Measurements from ENCODE around the gene KLK2. TPM values are rescaled to one million over a fixed set of nuclear protein-coding genes. Genes with fewer than 3 reads are reported as not detected.
A peak's percentile ranks its signal among the peaks of the same experiment; 100 is the strongest.

The KLK2 gene
- total RNA-seq, 1 experiment from 2014 or later, result 0.11 TPM

- H3K9me2 ChIP-seq (replicated peaks; ENCODE audit: insufficient read depth, low read length), result no peaks in the 10 kb centered on the region
- no peaks in the 10 kb centered on the region for H3K79me2 ChIP-seq (ENCODE audit: low read length)
- H3K4me1 ChIP-seq (ENCODE audit: low read length), result no peaks in the 10 kb centered on the region
- no peak overlapping the region for H2AFZ ChIP-seq (ENCODE audit: low read length)
- DNase-seq, result no peak
- H3K9ac ChIP-seq (ENCODE audit: low read length), result no peak overlapping the region
- no peaks in the 10 kb centered on the region for H3K27me3 ChIP-seq (ENCODE audit: low read length)
- no peak overlapping the region for H3K27ac ChIP-seq (ENCODE audit: low read length)
- no peaks in the 10 kb centered on the region for H3K9me3 ChIP-seq (ENCODE audit: low read length)
- H3K4me2 ChIP-seq (ENCODE audit: low read depth, low read length, poor library complexity, severe bottlenecking), result no peak overlapping the region
- H4K20me1 ChIP-seq (ENCODE audit: insufficient read depth, low read depth, low read length), result no peaks in the 10 kb centered on the region
- no peaks in the 10 kb centered on the region for H3K36me3 ChIP-seq (ENCODE audit: insufficient read depth, low read length)
- no peak overlapping the region for H3K4me3 ChIP-seq (ENCODE audit: low read length)
These were observed 3.2 kb downstream of the KLK2 start for GRCh38 chr19:50876456-50876855.

GRCh38 chr19:50877338-50877737 is 4.1 kb downstream of the KLK2 start:
- Histone ChIP-seq H3K9ac (ENCODE audit: low read length) (no peak overlapping the region), H3K79me2 (ENCODE audit: low read length) (no peaks in the 10 kb centered on the region), H3K27me3 (ENCODE audit: low read length) (no peaks in the 10 kb centered on the region), H2AFZ (ENCODE audit: low read length) (no peak overlapping the region), H3K4me1 (ENCODE audit: low read length) (no peaks in the 10 kb centered on the region), H3K9me2 (replicated peaks; ENCODE audit: insufficient read depth, low read length) (no peaks in the 10 kb centered on the region), H3K4me3 (ENCODE audit: low read length) (no peak overlapping the region), H3K36me3 (ENCODE audit: insufficient read depth, low read length) (no peaks in the 10 kb centered on the region), H3K27ac (ENCODE audit: low read length) (no peak overlapping the region), H3K9me3 (ENCODE audit: low read length) (no peaks in the 10 kb centered on the region), H4K20me1 (ENCODE audit: insufficient read depth, low read depth, low read length) (no peaks in the 10 kb centered on the region), H3K4me2 (ENCODE audit: low read depth, low read length, poor library complexity, severe bottlenecking) (no peak overlapping the region)
- DNase-seq, result no peak

- H3K27me3 ChIP-seq (ENCODE audit: low read length), result no peaks in the 10 kb centered on the region
- no peaks in the 10 kb centered on the region for H3K9me2 ChIP-seq (replicated peaks; ENCODE audit: insufficient read depth, low read length)
- H3K4me2 ChIP-seq (ENCODE audit: low read depth, low read length, poor library complexity, severe bottlenecking), result no peak overlapping the region
- no peaks in the 10 kb centered on the region for H4K20me1 ChIP-seq (ENCODE audit: insufficient read depth, low read depth, low read length)
- H2AFZ ChIP-seq (ENCODE audit: low read length), result no peak overlapping the region
- H3K4me1 ChIP-seq (ENCODE audit: low read length), result no peaks in the 10 kb centered on the region
- no peak for DNase-seq
- no peak overlapping the region for H3K27ac ChIP-seq (ENCODE audit: low read length)
- H3K9ac ChIP-seq (ENCODE audit: low read length), result no peak overlapping the region
- no peak overlapping the region for H3K4me3 ChIP-seq (ENCODE audit: low read length)
- no peaks in the 10 kb centered on the region for H3K79me2 ChIP-seq (ENCODE audit: low read length)
- H3K36me3 ChIP-seq (ENCODE audit: insufficient read depth, low read length), result no peaks in the 10 kb centered on the region
- H3K9me3 ChIP-seq (ENCODE audit: low read length), result no peaks in the 10 kb centered on the region
These were observed 5.6 kb downstream of the KLK2 start for GRCh38 chr19:50878851-50879250.

- Histone ChIP-seq H3K4me2 (ENCODE audit: low read depth, low read length, poor library complexity, severe bottlenecking) (no peak overlapping the region), H3K9ac (ENCODE audit: low read length) (no peak overlapping the region), H3K27me3 (ENCODE audit: low read length) (no peaks in the 10 kb centered on the region), H3K4me1 (ENCODE audit: low read length) (no peaks in the 10 kb centered on the region), H3K4me3 (ENCODE audit: low read length) (no peak overlapping the region), H3K36me3 (ENCODE audit: insufficient read depth, low read length) (no peaks in the 10 kb centered on the region), H4K20me1 (ENCODE audit: insufficient read depth, low read depth, low read length) (no peaks in the 10 kb centered on the region), H3K9me3 (ENCODE audit: low read length) (no peaks in the 10 kb centered on the region), H3K27ac (ENCODE audit: low read length) (no peak overlapping the region), H3K9me2 (replicated peaks; ENCODE audit: insufficient read depth, low read length) (no peaks in the 10 kb centered on the region), H2AFZ (ENCODE audit: low read length) (no peak overlapping the region), H3K79me2 (ENCODE audit: low read length) (no peaks in the 10 kb centered on the region)
- DNase-seq, result no peak
These were observed 7.0 kb downstream of the KLK2 start for GRCh38 chr19:50880241-50880640.

GRCh38 chr19:50882188-50882587 is 8.9 kb downstream of the KLK2 start:
- no peak overlapping the region for H2AFZ ChIP-seq (ENCODE audit: low read length)

GRCh38 chr19:50889638-50890037 is 16.4 kb downstream of the KLK2 start:
- H3K9me2 ChIP-seq (replicated peaks; ENCODE audit: insufficient read depth, low read length), result no peaks in the 10 kb centered on the region
- H2AFZ ChIP-seq (ENCODE audit: low read length), result no peak overlapping the region
- H3K4me3 ChIP-seq (ENCODE audit: low read length), result no peak overlapping the region
- no peaks in the 10 kb centered on the region for H3K4me1 ChIP-seq (ENCODE audit: low read length)
- no peak overlapping the region for H3K27ac ChIP-seq (ENCODE audit: low read length)
- DNase-seq, result no peak
- no peaks in the 10 kb centered on the region for H3K79me2 ChIP-seq (ENCODE audit: low read length)
- no peaks in the 10 kb centered on the region for H3K9me3 ChIP-seq (ENCODE audit: low read length)
- no peaks in the 10 kb centered on the region for H4K20me1 ChIP-seq (ENCODE audit: insufficient read depth, low read depth, low read length)
- H3K36me3 ChIP-seq (ENCODE audit: insufficient read depth, low read length), result no peaks in the 10 kb centered on the region
- no peak overlapping the region for H3K4me2 ChIP-seq (ENCODE audit: low read depth, low read length, poor library complexity, severe bottlenecking)
- H3K9ac ChIP-seq (ENCODE audit: low read length), result no peak overlapping the region
- H3K27me3 ChIP-seq (ENCODE audit: low read length), result no peaks in the 10 kb centered on the region

More at GRCh38 chr19:50882188-50882587, 8.9 kb downstream of the KLK2 start:
- Histone ChIP-seq H3K4me3 (ENCODE audit: low read length) (no peak overlapping the region), H3K27ac (ENCODE audit: low read length) (no peak overlapping the region), H3K36me3 (ENCODE audit: insufficient read depth, low read length) (no peaks in the 10 kb centered on the region), H3K9me2 (replicated peaks; ENCODE audit: insufficient read depth, low read length) (no peaks in the 10 kb centered on the region), H3K27me3 (ENCODE audit: low read length) (no peaks in the 10 kb centered on the region), H3K4me2 (ENCODE audit: low read depth, low read length, poor library complexity, severe bottlenecking) (no peak overlapping the region), H3K4me1 (ENCODE audit: low read length) (no peaks in the 10 kb centered on the region), H3K9ac (ENCODE audit: low read length) (no peak overlapping the region), H3K79me2 (ENCODE audit: low read length) (no peaks in the 10 kb centered on the region), H3K9me3 (ENCODE audit: low read length) (no peaks in the 10 kb centered on the region), H4K20me1 (ENCODE audit: insufficient read depth, low read depth, low read length) (no peaks in the 10 kb centered on the region)
- peak; percentile 67 for DNase-seq

- no peak overlapping the region for H2AFZ ChIP-seq (ENCODE audit: low read length)
- H3K4me2 ChIP-seq (ENCODE audit: low read depth, low read length, poor library complexity, severe bottlenecking), result no peak overlapping the region
- H4K20me1 ChIP-seq (ENCODE audit: insufficient read depth, low read depth, low read length), result no peaks in the 10 kb centered on the region
- no peaks in the 10 kb centered on the region for H3K9me3 ChIP-seq (ENCODE audit: low read length)
- no peaks in the 10 kb centered on the region for H3K27me3 ChIP-seq (ENCODE audit: low read length)
- no peaks in the 10 kb centered on the region for H3K9me2 ChIP-seq (replicated peaks; ENCODE audit: insufficient read depth, low read length)
- H3K4me3 ChIP-seq (ENCODE audit: low read length), result no peak overlapping the region
- H3K36me3 ChIP-seq (ENCODE audit: insufficient read depth, low read length), result no peaks in the 10 kb centered on the region
- H3K4me1 ChIP-seq (ENCODE audit: low read length), result no peaks in the 10 kb centered on the region
- H3K27ac ChIP-seq (ENCODE audit: low read length), result no peak overlapping the region
- DNase-seq, result no peak
- no peaks in the 10 kb centered on the region for H3K79me2 ChIP-seq (ENCODE audit: low read length)
- no peak overlapping the region for H3K9ac ChIP-seq (ENCODE audit: low read length)
These were observed 17.4 kb downstream of the KLK2 start for GRCh38 chr19:50890422-50891252.

- Histone ChIP-seq H3K9me3 (ENCODE audit: low read length) (no peaks in the 10 kb centered on the region), H3K9me2 (replicated peaks; ENCODE audit: insufficient read depth, low read length) (no peaks in the 10 kb centered on the region), H3K4me3 (ENCODE audit: low read length) (no peak overlapping the region), H3K27ac (ENCODE audit: low read length) (no peak overlapping the region), H3K4me1 (ENCODE audit: low read length) (peaks cover 4% of the 10 kb centered on the region), H3K4me2 (ENCODE audit: low read depth, low read length, poor library complexity, severe bottlenecking) (no peak overlapping the region), H3K9ac (ENCODE audit: low read length) (no peak overlapping the region), H2AFZ (ENCODE audit: low read length) (no peak overlapping the region), H4K20me1 (ENCODE audit: insufficient read depth, low read depth, low read length) (no peaks in the 10 kb centered on the region), H3K36me3 (ENCODE audit: insufficient read depth, low read length) (no peaks in the 10 kb centered on the region), H3K27me3 (ENCODE audit: low read length) (no peaks in the 10 kb centered on the region), H3K79me2 (ENCODE audit: low read length) (no peaks in the 10 kb centered on the region)
- DNase-seq, result no peak
These were observed 18.0 kb downstream of the KLK2 start for GRCh38 chr19:50891253-50891625.
